ENCODE measurements around the gene EFCAB6. TPM values are rescaled to one million over a fixed set of nuclear protein-coding genes. Genes with fewer than 3 reads are reported as not detected.

Gene EFCAB6
- total and polyA plus RNA-seq, 2 of the 13 experiments (the other 11 are each of a cell fraction or from before 2014, with no cell fraction given): not detected

DNA sequence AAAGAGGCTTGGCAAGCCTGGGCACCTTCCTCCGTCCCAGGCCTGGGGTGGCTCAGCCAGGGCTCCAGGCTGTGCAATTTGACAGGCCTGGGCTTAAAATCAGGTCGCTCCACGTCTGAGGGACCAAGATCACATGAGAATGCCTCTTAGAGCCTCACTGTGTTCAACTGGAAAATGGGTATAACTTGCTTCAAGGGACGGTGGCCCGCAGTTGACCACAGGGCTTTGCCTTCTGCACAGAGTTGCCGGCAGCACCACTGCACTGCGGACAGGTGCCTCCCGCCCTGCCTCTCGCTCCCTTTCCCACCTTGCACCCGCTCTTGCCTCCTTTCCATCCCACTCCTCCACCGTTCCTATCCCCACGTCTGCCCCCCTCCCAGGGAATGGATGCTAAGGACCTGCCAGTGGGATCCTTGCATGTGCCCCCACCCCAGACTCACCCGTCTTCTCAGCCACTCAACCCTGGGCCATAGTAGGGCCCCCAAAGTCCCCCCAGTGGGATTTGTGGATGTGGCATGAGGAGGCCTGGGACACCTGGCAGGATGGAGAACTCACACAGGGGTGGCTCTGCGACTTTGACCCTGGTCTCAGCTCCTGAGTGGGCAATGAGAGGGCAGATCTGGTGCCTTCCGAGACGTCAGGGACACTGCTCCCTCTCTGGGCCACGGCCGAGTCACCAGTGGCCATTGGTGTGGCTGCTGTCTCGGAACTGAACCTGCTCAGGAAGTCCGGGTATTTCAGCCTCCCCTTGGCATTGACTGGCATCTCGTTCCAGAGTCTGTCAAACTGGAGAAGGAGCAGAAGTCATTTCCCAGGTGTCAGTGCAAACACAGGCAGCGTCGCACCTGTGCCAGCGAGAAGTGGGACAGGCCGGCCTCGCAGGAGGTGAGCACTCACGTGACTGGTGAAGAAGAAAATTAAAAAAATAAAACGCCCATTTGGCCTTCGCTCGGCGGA is 272.3 kb downstream of the EFCAB6 start (continued):
- TF ChIP-seq, protein P1, sequence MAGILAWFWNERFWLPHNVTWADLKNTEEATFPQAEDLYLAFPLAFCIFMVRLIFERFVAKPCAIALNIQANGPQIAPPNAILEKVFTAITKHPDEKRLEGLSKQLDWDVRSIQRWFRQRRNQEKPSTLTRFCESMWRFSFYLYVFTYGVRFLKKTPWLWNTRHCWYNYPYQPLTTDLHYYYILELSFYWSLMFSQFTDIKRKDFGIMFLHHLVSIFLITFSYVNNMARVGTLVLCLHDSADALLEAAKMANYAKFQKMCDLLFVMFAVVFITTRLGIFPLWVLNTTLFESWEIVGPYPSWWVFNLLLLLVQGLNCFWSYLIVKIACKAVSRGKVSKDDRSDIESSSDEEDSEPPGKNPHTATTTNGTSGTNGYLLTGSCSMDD (CRISPR knock-in tag; IDR thresholded peaks at IDR 0.05): no peak
- TF ChIP-seq, protein P2, sequence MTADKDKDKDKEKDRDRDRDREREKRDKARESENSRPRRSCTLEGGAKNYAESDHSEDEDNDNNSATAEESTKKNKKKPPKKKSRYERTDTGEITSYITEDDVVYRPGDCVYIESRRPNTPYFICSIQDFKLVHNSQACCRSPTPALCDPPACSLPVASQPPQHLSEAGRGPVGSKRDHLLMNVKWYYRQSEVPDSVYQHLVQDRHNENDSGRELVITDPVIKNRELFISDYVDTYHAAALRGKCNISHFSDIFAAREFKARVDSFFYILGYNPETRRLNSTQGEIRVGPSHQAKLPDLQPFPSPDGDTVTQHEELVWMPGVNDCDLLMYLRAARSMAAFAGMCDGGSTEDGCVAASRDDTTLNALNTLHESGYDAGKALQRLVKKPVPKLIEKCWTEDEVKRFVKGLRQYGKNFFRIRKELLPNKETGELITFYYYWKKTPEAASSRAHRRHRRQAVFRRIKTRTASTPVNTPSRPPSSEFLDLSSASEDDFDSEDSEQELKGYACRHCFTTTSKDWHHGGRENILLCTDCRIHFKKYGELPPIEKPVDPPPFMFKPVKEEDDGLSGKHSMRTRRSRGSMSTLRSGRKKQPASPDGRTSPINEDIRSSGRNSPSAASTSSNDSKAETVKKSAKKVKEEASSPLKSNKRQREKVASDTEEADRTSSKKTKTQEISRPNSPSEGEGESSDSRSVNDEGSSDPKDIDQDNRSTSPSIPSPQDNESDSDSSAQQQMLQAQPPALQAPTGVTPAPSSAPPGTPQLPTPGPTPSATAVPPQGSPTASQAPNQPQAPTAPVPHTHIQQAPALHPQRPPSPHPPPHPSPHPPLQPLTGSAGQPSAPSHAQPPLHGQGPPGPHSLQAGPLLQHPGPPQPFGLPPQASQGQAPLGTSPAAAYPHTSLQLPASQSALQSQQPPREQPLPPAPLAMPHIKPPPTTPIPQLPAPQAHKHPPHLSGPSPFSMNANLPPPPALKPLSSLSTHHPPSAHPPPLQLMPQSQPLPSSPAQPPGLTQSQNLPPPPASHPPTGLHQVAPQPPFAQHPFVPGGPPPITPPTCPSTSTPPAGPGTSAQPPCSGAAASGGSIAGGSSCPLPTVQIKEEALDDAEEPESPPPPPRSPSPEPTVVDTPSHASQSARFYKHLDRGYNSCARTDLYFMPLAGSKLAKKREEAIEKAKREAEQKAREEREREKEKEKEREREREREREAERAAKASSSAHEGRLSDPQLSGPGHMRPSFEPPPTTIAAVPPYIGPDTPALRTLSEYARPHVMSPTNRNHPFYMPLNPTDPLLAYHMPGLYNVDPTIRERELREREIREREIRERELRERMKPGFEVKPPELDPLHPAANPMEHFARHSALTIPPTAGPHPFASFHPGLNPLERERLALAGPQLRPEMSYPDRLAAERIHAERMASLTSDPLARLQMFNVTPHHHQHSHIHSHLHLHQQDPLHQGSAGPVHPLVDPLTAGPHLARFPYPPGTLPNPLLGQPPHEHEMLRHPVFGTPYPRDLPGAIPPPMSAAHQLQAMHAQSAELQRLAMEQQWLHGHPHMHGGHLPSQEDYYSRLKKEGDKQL (CRISPR knock-in tag; IDR thresholded peaks at IDR 0.05; ENCODE audit: low read depth): no peak
- TF ChIP-seq ZNF343 (CRISPR knock-in tag; IDR thresholded peaks at IDR 0.05): no peak
- TF ChIP-seq, protein P3, sequence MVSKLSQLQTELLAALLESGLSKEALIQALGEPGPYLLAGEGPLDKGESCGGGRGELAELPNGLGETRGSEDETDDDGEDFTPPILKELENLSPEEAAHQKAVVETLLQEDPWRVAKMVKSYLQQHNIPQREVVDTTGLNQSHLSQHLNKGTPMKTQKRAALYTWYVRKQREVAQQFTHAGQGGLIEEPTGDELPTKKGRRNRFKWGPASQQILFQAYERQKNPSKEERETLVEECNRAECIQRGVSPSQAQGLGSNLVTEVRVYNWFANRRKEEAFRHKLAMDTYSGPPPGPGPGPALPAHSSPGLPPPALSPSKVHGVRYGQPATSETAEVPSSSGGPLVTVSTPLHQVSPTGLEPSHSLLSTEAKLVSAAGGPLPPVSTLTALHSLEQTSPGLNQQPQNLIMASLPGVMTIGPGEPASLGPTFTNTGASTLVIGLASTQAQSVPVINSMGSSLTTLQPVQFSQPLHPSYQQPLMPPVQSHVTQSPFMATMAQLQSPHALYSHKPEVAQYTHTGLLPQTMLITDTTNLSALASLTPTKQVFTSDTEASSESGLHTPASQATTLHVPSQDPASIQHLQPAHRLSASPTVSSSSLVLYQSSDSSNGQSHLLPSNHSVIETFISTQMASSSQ (IDR thresholded peaks at IDR 0.05; ENCODE audit: low read depth): no peak
- TF ChIP-seq, protein P3 (CRISPR knock-in tag; IDR thresholded peaks at IDR 0.05; ENCODE audit: borderline replicate concordance): no peak
- no peak for TF ChIP-seq CCDC6 (CRISPR knock-in tag; IDR thresholded peaks at IDR 0.05)

Measured in HepG2 (cell line).